Muscle layer of duodenum (tissue), 2 donors: ENCODE data around the gene MTERF4.

ENCODE experiments used
- H3K27ac ChIP-seq: one replicate; pipeline ENCODE4 v1.7.0; 2013; ENCODE audit warnings: mild to moderate bottlenecking, low read length
- H3K27me3 ChIP-seq: one replicate; pipeline ENCODE4 v1.7.0; 2013; ENCODE audit warnings: low read depth, mild to moderate bottlenecking, control low read depth, low read length
- H3K36me3 ChIP-seq, 2 donors: one replicate each; pipeline ENCODE4 v1.7.0; 2013; ENCODE audit warnings: low read length in 2 of 2, control low read depth in 1 of 2, mild to moderate bottlenecking in 1 of 2; ENCODE audit not compliant: insufficient read depth in 2 of 2, control insufficient read depth in 1 of 2
- H3K4me1 ChIP-seq, 2 donors: one replicate each; pipeline ENCODE4 v1.7.0; 2013; ENCODE audit warnings: low read length in 2 of 2, mild to moderate bottlenecking in 2 of 2, control low read depth in 1 of 2, moderate library complexity in 1 of 2; ENCODE audit not compliant: insufficient read depth in 2 of 2, control insufficient read depth in 1 of 2
- H3K4me3 ChIP-seq, 2 donors: one replicate each; pipeline ENCODE4 v1.7.0; 2013; ENCODE audit warnings: low read length in 2 of 2, low read depth in 1 of 2, mild to moderate bottlenecking in 1 of 2
- H3K9me3 ChIP-seq, 2 donors: one replicate each; pipeline ENCODE4 v1.7.0; 2013; ENCODE audit warnings: low read length in 2 of 2, control low read depth in 1 of 2, mild to moderate bottlenecking in 1 of 2; ENCODE audit not compliant: control insufficient read depth in 1 of 2
- donor health status: healthy.

The MTERF4 gene

GRCh38 chr2:241120440-241120839, 18.4 kb upstream of the MTERF4 start:
- no peaks in the 10 kb centered on the region for H3K36me3 ChIP-seq
- no peaks in the 10 kb centered on the region for H3K4me1 ChIP-seq
- H3K27ac ChIP-seq, result no peak overlapping the region
- H3K27me3 ChIP-seq, result no peaks in the 10 kb centered on the region
- no peak overlapping the region for H3K4me3 ChIP-seq
- H3K9me3 ChIP-seq, result no peaks in the 10 kb centered on the region

- Histone ChIP-seq H3K4me3 (no peak overlapping the region), H3K4me1 (no peaks in the 10 kb centered on the region), H3K9me3 (no peaks in the 10 kb centered on the region), H3K27ac (no peak overlapping the region), H3K27me3 (no peaks in the 10 kb centered on the region), H3K36me3 (no peaks in the 10 kb centered on the region)
These were observed 16.8 kb upstream of the MTERF4 start for GRCh38 chr2:241118737-241119505.

GRCh38 chr2:241116606-241117560, 14.8 kb upstream of the MTERF4 start:
- Histone ChIP-seq H3K36me3 (no peaks in the 10 kb centered on the region), H3K9me3 (no peaks in the 10 kb centered on the region), H3K27me3 (no peaks in the 10 kb centered on the region), H3K27ac (no peak overlapping the region), H3K4me1 (no peaks in the 10 kb centered on the region), H3K4me3 (no peak overlapping the region)

- no peak overlapping the region for H3K4me3 ChIP-seq
- no peaks in the 10 kb centered on the region for H3K9me3 ChIP-seq
- no peaks in the 10 kb centered on the region for H3K36me3 ChIP-seq
- H3K4me1 ChIP-seq, result no peaks in the 10 kb centered on the region
- no peak overlapping the region for H3K27ac ChIP-seq
- H3K27me3 ChIP-seq, result no peaks in the 10 kb centered on the region
These were observed 13.3 kb upstream of the MTERF4 start for GRCh38 chr2:241115361-241115760.

GRCh38 chr2:241114836-241115235, 12.7 kb upstream of the MTERF4 start:
- H3K4me1 ChIP-seq, result no peaks in the 10 kb centered on the region
- H3K36me3 ChIP-seq, result no peaks in the 10 kb centered on the region
- no peaks in the 10 kb centered on the region for H3K27me3 ChIP-seq
- no peak overlapping the region for H3K4me3 ChIP-seq
- no peak overlapping the region for H3K27ac ChIP-seq
- H3K9me3 ChIP-seq, result no peaks in the 10 kb centered on the region

- Histone ChIP-seq H3K4me3 (no peak overlapping the region), H3K4me1 (no peaks in the 10 kb centered on the region), H3K27ac (no peak overlapping the region), H3K9me3 (no peaks in the 10 kb centered on the region), H3K27me3 (no peaks in the 10 kb centered on the region), H3K36me3 (no peaks in the 10 kb centered on the region)
These were observed 10.5 kb upstream of the MTERF4 start for GRCh38 chr2:241112592-241112991.

- Histone ChIP-seq H3K9me3 (no peaks in the 10 kb centered on the region), H3K4me1 (no peaks in the 10 kb centered on the region), H3K4me3 (no peak overlapping the region), H3K36me3 (no peaks in the 10 kb centered on the region), H3K27me3 (no peaks in the 10 kb centered on the region), H3K27ac (no peak overlapping the region)
These were observed 10.0 kb upstream of the MTERF4 start for GRCh38 chr2:241112046-241112445.

- Histone ChIP-seq H3K36me3 (no peaks in the 10 kb centered on the region), H3K4me1 (no peaks in the 10 kb centered on the region), H3K27me3 (no peaks in the 10 kb centered on the region), H3K9me3 (no peaks in the 10 kb centered on the region), H3K4me3 (no peak overlapping the region), H3K27ac (no peak overlapping the region)
These were observed 9.3 kb upstream of the MTERF4 start for GRCh38 chr2:241111440-241111805.

GRCh38 chr2:241110607-241111439, 8.7 kb upstream of the MTERF4 start:
- no peaks in the 10 kb centered on the region for H3K27me3 ChIP-seq
- no peaks in the 10 kb centered on the region for H3K9me3 ChIP-seq
- H3K27ac ChIP-seq, result no peak overlapping the region
- H3K36me3 ChIP-seq, result no peaks in the 10 kb centered on the region
- no peaks in the 10 kb centered on the region for H3K4me1 ChIP-seq
- no peak overlapping the region for H3K4me3 ChIP-seq

GRCh38 chr2:241110089-241110606, 8.1 kb upstream of the MTERF4 start:
- no peaks in the 10 kb centered on the region for H3K27me3 ChIP-seq
- H3K9me3 ChIP-seq, result no peaks in the 10 kb centered on the region
- H3K4me3 ChIP-seq, result no peak overlapping the region
- H3K4me1 ChIP-seq, result no peaks in the 10 kb centered on the region
- H3K36me3 ChIP-seq, result no peaks in the 10 kb centered on the region
- H3K27ac ChIP-seq, result no peak overlapping the region
